GM21423 (cell line): Measurements from ENCODE around the gene CACFD1.

Experiments used
- ATAC-seq: cut with Tn5 transposase; IDR thresholded peaks from one replicate; pipeline ENCODE4 v1.9.1; 2021; ENCODE audit warnings: mild to moderate bottlenecking, moderate library complexity; ENCODE audit not compliant: unreplicated experiment

CACFD1 gene

GRCh38 chr9:133478851-133479711, 19.3 kb downstream of the CACFD1 start, which contains the start of gene SLC2A6:
TSS of gene SLC2A6 (minus strand) at chr9:133479099. CDS start at chr9:133479059, 40 bp downstream.
- ATAC-seq, result peak; percentile 84

- no peak for ATAC-seq
Measured at GRCh38 chr9:133483611-133484010, 23.8 kb downstream of the CACFD1 start.

- ATAC-seq, result no peak
Measured at GRCh38 chr9:133484671-133485437, 25.1 kb downstream of the CACFD1 start.

GRCh38 chr9:133485531-133486260, 25.9 kb downstream of the CACFD1 start:
- ATAC-seq, result peak; percentile 22

GRCh38 chr9:133487331-133487725, 27.6 kb downstream of the CACFD1 start:
- no peak for ATAC-seq

GRCh38 chr9:133488686-133489252, 29.0 kb downstream of the CACFD1 start:
- no peak for ATAC-seq

GRCh38 chr9:133489253-133490190, 29.7 kb downstream of the CACFD1 start:
- ATAC-seq, result no peak

GRCh38 chr9:133490201-133490681, 30.5 kb downstream of the CACFD1 start:
- no peak for ATAC-seq

- ATAC-seq, result no peak
Measured at GRCh38 chr9:133490865-133491655, 31.3 kb downstream of the CACFD1 start.

GRCh38 chr9:133491656-133491925, 31.8 kb downstream of the CACFD1 start:
- ATAC-seq, result no peak

- ATAC-seq, result no peak
Measured at GRCh38 chr9:133492061-133493021, 32.6 kb downstream of the CACFD1 start.

- ATAC-seq, result no peak
Measured at GRCh38 chr9:133493428-133493827, 33.6 kb downstream of the CACFD1 start.

GRCh38 chr9:133493845-133494540, 34.2 kb downstream of the CACFD1 start:
- ATAC-seq, result no peak

GRCh38 chr9:133494636-133495326, 35.0 kb downstream of the CACFD1 start:
- no peak for ATAC-seq

- ATAC-seq, result no peak
Measured at GRCh38 chr9:133495327-133496293, 35.8 kb downstream of the CACFD1 start.
